ENCODE measurements around the gene SLC6A6. TPM values are rescaled to one million over a fixed set of nuclear protein-coding genes. Genes with fewer than 3 reads are reported as not detected.

The SLC6A6 gene
- total RNA-seq, 1 donor from 2014 or later: 35.4 TPM

DNA sequence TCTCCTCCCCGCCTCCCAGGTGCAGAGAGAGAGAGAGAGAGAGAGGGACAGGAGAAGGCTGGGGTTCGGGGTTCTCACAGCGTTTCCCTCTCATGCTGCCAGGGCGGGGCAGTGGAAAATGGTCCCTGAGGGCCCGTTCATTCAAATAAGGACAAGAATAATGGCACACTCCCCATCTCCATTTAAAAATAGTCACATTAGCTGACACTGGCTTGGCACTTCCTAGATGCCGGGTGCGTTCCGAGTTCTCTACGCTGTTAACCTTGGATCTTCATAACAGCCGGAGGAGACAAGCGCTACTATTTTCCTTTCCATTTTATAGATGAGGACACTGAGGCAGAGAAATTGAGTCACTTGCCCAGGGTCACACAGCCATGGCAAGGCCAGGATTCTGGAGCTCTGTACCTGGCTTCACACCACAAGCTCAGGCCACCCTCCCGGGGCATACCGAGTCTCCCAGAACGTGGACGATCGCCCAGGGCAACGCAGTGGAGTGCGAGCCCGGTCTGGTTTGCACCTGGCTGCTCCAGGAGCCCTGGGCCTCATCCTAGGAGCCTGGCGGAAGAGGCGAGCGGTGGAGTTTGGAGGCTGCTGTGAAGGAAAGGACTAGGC, 608 bp upstream of the SLC6A6 start:
- H3K27me3 ChIP-seq (ENCODE audit: low read depth): no peaks in the 10 kb centered on the region
- no peaks in the 10 kb centered on the region for H3K9me3 ChIP-seq (replicated peaks)
- no peaks in the 10 kb centered on the region for H3K36me3 ChIP-seq
- TF ChIP-seq, protein P1, sequence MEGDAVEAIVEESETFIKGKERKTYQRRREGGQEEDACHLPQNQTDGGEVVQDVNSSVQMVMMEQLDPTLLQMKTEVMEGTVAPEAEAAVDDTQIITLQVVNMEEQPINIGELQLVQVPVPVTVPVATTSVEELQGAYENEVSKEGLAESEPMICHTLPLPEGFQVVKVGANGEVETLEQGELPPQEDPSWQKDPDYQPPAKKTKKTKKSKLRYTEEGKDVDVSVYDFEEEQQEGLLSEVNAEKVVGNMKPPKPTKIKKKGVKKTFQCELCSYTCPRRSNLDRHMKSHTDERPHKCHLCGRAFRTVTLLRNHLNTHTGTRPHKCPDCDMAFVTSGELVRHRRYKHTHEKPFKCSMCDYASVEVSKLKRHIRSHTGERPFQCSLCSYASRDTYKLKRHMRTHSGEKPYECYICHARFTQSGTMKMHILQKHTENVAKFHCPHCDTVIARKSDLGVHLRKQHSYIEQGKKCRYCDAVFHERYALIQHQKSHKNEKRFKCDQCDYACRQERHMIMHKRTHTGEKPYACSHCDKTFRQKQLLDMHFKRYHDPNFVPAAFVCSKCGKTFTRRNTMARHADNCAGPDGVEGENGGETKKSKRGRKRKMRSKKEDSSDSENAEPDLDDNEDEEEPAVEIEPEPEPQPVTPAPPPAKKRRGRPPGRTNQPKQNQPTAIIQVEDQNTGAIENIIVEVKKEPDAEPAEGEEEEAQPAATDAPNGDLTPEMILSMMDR (IDR thresholded peaks at IDR 0.05; ENCODE audit: borderline replicate concordance): no peak
- intact Hi-C loops (cut with micrococcal nuclease): no loop called here
- no peak for DNase-seq
- peak overlapping the region; percentile 86 for H3K4me3 ChIP-seq
- H3K27ac ChIP-seq (replicated peaks): peak overlapping the region; percentile 91
- peaks cover 53% of the 10 kb centered on the region for H3K4me1 ChIP-seq

DNA sequence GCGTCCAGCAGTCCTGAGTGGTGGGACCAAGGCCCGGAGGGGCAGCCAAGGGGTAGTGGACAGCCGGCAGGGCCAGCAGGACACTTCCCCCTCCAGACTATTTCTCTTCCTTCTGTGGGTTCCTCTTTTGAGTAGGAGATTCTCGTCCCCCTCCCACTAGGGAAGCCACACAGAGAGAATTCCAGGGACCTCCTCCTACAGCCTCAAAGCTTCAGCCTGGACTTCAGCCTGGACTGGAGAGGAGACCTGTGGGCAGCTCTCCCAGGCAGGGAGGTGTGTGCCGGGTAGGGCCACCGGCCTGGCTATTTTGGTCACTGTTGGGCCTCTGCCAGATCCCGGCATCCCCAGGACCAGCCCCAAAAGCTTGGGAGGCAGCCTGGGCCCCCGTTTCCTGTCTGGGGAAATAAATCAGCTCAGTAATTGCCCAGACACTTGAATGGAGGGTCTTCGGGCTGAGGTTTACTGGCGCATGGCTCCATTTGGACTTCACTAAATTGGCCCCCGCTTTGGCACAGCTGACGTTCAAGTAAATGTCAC, 1.3 kb downstream of the SLC6A6 start:
- intact Hi-C loops (cut with micrococcal nuclease): no loop called here
- no peaks in the 10 kb centered on the region for H3K36me3 ChIP-seq
- peaks cover 54% of the 10 kb centered on the region for H3K4me1 ChIP-seq
- peak; percentile 66 for DNase-seq
- TF ChIP-seq, protein P1 (IDR thresholded peaks at IDR 0.05; ENCODE audit: borderline replicate concordance): no peak
- H3K9me3 ChIP-seq (replicated peaks): no peaks in the 10 kb centered on the region
- H3K27me3 ChIP-seq (ENCODE audit: low read depth): no peaks in the 10 kb centered on the region
- peak overlapping the region; percentile 86 for H3K4me3 ChIP-seq
- H3K27ac ChIP-seq (replicated peaks): peak overlapping the region; percentile 91

- DNase-seq: no peak
- Histone ChIP-seq H3K27ac (replicated peaks) (peak overlapping the region; percentile 91), H3K9me3 (replicated peaks) (no peaks in the 10 kb centered on the region), H3K4me3 (peak overlapping the region; percentile 86), H3K36me3 (no peaks in the 10 kb centered on the region), H3K4me1 (peaks cover 58% of the 10 kb centered on the region), H3K27me3 (ENCODE audit: low read depth) (no peaks in the 10 kb centered on the region)
- intact Hi-C loops (cut with micrococcal nuclease): no loop called here
- TF ChIP-seq, protein P1 (IDR thresholded peaks at IDR 0.05; ENCODE audit: borderline replicate concordance): no peak
Measured at GRCh38 chr3:14404186-14404585, 1.8 kb downstream of the SLC6A6 start.

DNA sequence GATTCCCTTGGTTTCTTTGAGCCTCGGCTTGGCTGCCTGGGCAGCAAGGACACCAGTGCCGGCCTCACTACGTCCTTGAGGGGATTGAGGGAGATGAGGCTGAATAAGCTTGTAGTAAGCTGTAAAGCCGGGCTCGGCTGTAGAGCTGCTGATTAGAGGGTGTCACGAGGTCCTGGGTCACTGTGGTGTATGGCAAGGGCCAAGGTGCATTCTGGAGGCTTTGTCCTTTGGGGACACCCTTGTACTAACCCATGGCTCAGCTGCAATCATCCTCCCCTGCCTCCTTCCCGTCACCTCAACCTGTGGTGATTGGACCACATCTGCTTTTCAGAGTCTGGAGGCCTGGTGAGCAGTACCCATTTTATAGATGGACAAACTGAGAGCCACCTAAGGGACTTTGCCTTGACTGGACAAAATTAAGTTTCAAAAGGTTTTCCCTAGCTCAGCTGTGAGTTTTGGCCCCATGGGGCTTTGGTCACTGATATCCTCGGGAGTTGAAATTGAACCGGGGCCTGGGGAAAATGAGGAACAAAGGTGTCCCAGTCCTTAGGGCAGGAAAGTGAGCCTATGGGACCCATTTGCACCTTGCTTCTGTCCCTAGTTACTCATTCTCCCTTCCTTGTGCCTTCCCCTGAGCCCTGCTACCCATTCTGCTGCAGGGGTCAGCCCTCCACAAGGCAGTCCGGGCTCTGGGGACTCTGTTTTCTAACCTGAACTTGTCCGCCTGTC, 2.4 kb downstream of the SLC6A6 start:
- intact Hi-C loops (cut with micrococcal nuclease): no loop called here
- Histone ChIP-seq H3K9me3 (replicated peaks) (no peaks in the 10 kb centered on the region), H3K27ac (replicated peaks) (peak overlapping the region; percentile 91), H3K4me3 (peak overlapping the region; percentile 86), H3K27me3 (ENCODE audit: low read depth) (no peaks in the 10 kb centered on the region), H3K36me3 (no peaks in the 10 kb centered on the region), H3K4me1 (peaks cover 60% of the 10 kb centered on the region)
- TF ChIP-seq, protein P1 (IDR thresholded peaks at IDR 0.05; ENCODE audit: borderline replicate concordance): no peak
- DNase-seq: no peak

- Histone ChIP-seq H3K4me1 (peaks cover 60% of the 10 kb centered on the region), H3K27ac (replicated peaks) (peak overlapping the region; percentile 91), H3K4me3 (peak overlapping the region; percentile 86), H3K27me3 (ENCODE audit: low read depth) (no peaks in the 10 kb centered on the region), H3K36me3 (no peaks in the 10 kb centered on the region), H3K9me3 (replicated peaks) (no peaks in the 10 kb centered on the region)
- TF ChIP-seq, protein P1 (IDR thresholded peaks at IDR 0.05; ENCODE audit: borderline replicate concordance): no peak
- no peak for DNase-seq
- intact Hi-C loops (cut with micrococcal nuclease): no loop called here
Measured at GRCh38 chr3:14405360-14406238, 3.2 kb downstream of the SLC6A6 start.

Data from left ventricle myocardium inferior (tissue), 1 donor.